Measurements from ENCODE around the gene WDFY4.

GRCh38 chr10:48973065-48973464 is 288.4 kb downstream of the WDFY4 start:
- TF ChIP-seq CTCF (conservative IDR thresholded peaks at IDR 0.05 in 1 of 2, IDR thresholded peaks at IDR 0.05 in 1 of 2; ENCODE audit: low read depth in 1 of 2, low read length in 2 of 2) (no peak), EZH2 (IDR thresholded peaks at IDR 0.05; ENCODE audit: low read length, missing control alignments) (no peak)
